OCI-M1 (cell line): ENCODE data around the gene OR10T2.
"Not testable (repeated sequence)": the region's sequence is repeated elsewhere in the genome, so short reads cannot be mapped to it uniquely, and the experiment has no call there.

Source experiments
- DNase-seq: peaks from one replicate; lab custom pipeline; 2025; lab: John Stamatoyannopoulos, UW

OR10T2 gene

GRCh38 chr1:158356616-158357015, 42.6 kb downstream of the OR10T2 start:
- DNase-seq: no peak

- DNase-seq: no peak
These were observed 43.4 kb downstream of the OR10T2 start for GRCh38 chr1:158355773-158356285.

- no peak for DNase-seq
These were observed 45.0 kb downstream of the OR10T2 start for GRCh38 chr1:158354255-158354654.

GRCh38 chr1:158353303-158354075, 45.8 kb downstream of the OR10T2 start, which contains the start of gene CD1E:
TSS of gene CD1E (plus strand) at chr1:158353894. CDS start at chr1:158353989, 95 bp downstream.
- no peak for DNase-seq

- DNase-seq: not testable (repeated sequence)
These were observed 50.3 kb downstream of the OR10T2 start for GRCh38 chr1:158348946-158349345.
